GM19035 (cell line): ENCODE data around the gene ATAD2B.
"Not testable (repeated sequence)": the region's sequence is repeated elsewhere in the genome, so short reads cannot be mapped to it uniquely, and the experiment has no call there.

ENCODE experiments used
- ATAC-seq: cut with Tn5 transposase; IDR thresholded peaks from one replicate; pipeline ENCODE4 v1.9.1; 2021; ENCODE audit not compliant: unreplicated experiment

The ATAD2B gene

GRCh38 chr2:23926750-23927571 is at the start of gene ATAD2B:
ATAD2B (minus strand) TSS chr2:23927123; CDS start chr2:23926770, 353 bp downstream.
- ATAC-seq: peak; percentile 78

GRCh38 chr2:23967846-23968245 is 40.9 kb upstream of the ATAD2B start:
- ATAC-seq: no peak

GRCh38 chr2:23954325-23955014 is 27.5 kb upstream of the ATAD2B start:
- ATAC-seq: no peak

DNA sequence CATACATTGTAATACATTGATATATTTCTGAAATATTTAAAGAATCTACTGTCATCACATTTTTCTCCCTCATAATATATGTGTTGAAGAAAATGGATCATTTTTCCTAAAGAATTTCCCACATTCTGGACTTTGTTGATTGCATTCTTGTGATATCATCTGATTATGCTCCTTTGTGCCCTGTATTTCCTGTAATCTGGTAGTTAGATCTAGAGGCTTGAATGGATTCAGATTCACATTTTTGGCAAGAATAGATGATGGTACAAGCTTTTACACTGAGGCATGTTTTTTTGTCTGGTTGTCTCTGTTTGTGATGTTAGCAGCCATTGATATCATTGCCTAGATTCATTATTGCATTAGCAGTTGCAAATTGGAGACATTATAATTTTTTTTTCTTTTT is 26.7 kb upstream of the ATAD2B start:
- no peak for ATAC-seq

DNA sequence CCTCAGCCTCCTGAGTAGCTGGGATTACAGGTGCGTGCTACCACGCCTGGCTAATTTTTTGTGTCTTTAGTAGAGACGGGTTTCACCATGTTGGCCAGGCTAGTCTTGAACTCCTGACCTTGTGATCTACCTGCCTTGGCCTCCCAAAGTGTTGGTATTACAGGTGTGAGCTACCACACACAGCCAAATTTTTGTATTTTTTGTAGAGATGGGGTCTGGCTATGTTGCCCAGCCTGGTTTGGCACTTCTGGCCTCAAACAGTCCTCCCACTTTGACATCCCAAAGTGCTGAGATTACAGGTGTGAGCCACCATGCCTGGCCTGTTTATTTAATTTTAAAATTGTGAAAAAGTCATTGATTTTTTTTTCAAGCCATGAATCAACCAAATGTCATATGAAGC is 25.6 kb upstream of the ATAD2B start:
- not testable (repeated sequence) for ATAC-seq

GRCh38 chr2:23947350-23947749 is 20.4 kb upstream of the ATAD2B start:
- no peak for ATAC-seq

DNA sequence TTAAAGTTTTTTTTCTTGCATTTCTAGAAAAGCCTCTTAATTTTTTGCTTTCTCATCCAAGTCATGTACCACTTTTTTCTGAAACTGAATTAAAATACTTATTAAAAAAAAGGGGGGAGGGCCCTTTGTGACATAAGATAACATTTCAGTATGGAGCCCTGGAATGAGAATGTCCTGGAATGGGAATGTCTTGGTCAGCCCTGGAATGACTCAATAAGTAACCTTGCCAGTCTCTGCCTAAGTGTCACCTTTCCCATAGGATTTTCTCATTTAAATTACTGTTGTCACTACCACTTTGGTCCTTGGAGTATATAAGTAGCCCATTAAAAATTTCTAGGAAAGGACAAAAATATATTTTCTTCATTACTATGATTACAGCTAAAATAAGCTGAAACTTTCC is 18.1 kb upstream of the ATAD2B start:
- no peak for ATAC-seq

GRCh38 chr2:23944527-23944926 is 17.6 kb upstream of the ATAD2B start:
- ATAC-seq: no peak

GRCh38 chr2:23943666-23944065 is 16.7 kb upstream of the ATAD2B start:
- no peak for ATAC-seq

DNA sequence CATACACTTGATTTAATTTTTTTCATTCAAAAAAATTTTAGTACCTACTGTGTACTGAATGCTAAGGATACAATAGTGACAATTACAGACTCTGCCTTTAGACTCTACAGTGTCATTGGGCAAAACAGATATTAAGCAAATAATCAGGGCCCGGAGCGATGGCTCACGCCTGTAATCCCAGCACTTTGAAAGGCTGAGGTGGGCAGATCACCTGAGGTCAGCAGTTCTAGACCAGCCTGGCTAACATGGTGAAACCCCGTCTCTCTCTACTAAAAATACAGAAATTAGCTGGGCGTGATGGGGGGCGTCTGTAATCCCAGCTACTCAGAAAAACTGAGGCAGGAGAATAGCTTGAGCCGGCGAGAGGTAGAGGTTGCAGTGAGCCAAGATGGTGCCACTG is 14.7 kb upstream of the ATAD2B start:
- ATAC-seq: no peak

- peak; percentile 62 for ATAC-seq
Measured at GRCh38 chr2:23940718-23941620, 14.0 kb upstream of the ATAD2B start.

GRCh38 chr2:23939987-23940717 is 13.2 kb upstream of the ATAD2B start, which contains the start of gene UBXN2A:
UBXN2A (plus strand) TSS chr2:23940463; CDS start chr2:23958315, 17,852 bp downstream.
- peak; percentile 83 for ATAC-seq

DNA sequence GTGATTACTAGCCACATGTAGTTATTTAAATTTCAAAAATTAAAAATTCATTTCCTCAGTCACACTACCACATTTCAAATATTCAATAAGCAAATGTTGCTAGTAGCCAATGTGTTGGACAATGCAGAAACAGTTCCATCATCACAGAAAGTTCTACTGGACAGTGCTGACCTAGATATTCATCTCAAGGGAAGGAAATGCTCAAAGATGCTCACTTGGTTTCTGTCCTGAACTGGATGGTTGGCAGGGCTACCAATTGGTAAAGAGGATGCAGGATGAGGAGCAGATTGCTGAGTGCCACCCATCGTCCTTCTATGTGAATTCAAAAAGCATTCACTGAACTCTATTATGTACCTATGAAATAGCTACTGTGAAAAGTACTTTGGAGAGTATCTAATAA is 7.3 kb upstream of the ATAD2B start:
- no peak for ATAC-seq

- peak; percentile 31 for ATAC-seq
Measured at GRCh38 chr2:23926290-23926749, 603 bp downstream of the ATAD2B start.

DNA sequence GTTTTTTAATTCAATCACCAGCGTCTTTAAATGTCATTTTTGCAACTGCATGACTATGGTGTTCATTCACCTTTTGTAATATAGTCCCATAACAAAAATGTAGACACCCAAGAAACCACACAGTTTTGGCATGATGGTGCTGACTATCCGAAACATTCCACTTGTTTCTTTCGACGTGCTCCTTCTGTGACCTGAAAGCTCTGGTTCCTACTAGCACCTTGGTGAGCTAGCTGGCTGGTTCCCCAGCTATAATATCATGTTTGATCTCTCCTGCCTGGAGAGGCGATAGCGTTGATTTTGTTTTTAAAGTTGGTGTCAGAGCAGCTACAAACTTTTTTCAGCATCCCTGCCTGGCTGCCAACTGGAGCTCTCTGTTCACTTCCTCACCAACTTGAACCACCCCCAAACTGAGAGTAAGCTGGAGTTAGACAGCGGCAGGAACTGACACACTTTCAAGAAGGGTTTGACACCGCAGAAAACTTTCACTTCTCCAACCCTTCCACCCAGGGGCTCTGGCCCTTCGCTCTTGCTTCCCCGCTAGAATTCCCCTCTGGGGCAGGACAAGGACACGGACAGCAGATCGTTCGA is 1.1 kb downstream of the ATAD2B start:
- peak; percentile 50 for ATAC-seq

- ATAC-seq: no peak
Measured at GRCh38 chr2:23924589-23925359, 2.1 kb downstream of the ATAD2B start.

DNA sequence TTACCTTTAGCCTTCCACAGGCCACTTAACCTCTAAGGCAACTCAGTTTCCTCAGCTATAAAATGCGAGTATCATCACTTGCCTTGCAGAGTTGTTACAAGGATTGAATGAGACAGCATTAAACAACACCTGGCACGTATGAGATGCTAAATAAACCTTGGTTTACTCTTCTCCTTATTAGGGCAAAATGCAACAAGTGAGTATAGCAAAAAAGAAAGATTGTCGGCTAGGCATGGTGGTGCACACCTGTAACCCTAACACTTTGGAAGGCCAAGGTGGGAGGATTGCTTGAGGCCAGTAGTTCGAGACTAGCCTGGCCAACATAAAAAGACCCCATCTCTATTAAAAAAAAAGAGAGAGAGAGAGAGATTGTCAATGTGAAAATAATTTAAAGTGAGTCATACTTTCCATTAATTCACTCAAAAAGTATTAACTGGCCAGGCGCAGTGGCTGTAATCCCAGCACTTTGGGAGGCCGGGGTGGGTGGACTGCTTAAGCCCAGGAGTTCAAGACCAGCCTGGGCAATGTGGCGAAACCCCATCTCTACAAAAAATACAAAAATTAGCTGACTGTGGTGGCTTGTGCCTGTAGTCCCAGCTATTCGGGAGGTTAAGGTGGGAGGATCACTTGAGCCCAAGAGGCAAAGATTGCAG is 8.0 kb downstream of the ATAD2B start:
- no peak for ATAC-seq

- ATAC-seq: no peak
Measured at GRCh38 chr2:23916727-23917405, 10.1 kb downstream of the ATAD2B start.
